NCI-H524 treated with DMSO at 0.1 percent for 48 hours (cell line): ENCODE results near the gene PLA2G12B.
"Not testable (repeated sequence)": the region's sequence is repeated elsewhere in the genome, so short reads cannot be mapped to it uniquely, and the experiment has no call there.

Experiments used
- DNase-seq: peaks from one replicate; lab custom pipeline; 2025; lab: John Stamatoyannopoulos, UW

PLA2G12B gene

GRCh38 chr10:72935361-72935760 lies 19.2 kb downstream of the PLA2G12B start:
- no peak for DNase-seq

- DNase-seq = no peak
Observed at GRCh38 chr10:72932259-72933015, 22.2 kb downstream of the PLA2G12B start.

GRCh38 chr10:72930276-72930675 lies 24.3 kb downstream of the PLA2G12B start:
- DNase-seq = no peak

DNA sequence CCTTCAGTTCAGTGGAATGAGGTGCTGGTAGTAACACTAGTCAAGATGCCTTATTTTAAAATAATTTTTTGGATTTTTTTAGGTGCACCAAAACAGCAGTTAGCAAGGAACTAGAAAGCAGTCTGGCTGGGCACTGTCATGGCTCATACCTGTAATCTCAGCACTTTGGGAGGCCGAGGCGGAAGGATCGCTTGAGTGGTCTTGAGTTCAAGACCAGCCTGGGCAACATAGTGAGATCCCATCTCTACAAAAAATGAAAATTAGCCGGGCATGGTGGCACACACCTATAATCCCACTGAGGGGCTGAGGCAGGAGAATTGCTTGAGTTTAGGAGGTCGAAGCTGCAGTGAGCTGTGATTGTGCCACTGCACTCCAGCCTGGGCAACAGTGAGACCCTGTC lies 25.8 kb downstream of the PLA2G12B start:
- DNase-seq = no peak

DNA sequence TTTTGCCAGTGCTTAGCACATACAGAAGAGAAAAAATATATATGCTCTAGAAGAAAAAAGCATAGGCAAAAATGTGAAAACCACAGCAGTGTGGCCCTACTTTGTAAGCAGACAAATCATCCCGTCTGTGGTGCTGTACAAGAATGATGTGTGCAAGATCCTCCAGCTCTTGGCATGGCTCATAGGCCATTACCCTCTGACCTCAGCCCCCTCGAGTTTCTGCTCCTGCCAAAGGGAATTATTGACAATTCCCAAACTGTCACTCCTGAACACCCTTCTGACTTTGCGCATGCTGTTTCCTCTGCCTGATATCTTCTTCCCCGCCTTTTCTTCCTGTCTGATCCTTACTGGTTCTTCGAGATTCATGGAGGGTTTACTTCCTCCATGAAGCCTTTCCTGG lies 27.1 kb downstream of the PLA2G12B start:
- no peak for DNase-seq

DNA sequence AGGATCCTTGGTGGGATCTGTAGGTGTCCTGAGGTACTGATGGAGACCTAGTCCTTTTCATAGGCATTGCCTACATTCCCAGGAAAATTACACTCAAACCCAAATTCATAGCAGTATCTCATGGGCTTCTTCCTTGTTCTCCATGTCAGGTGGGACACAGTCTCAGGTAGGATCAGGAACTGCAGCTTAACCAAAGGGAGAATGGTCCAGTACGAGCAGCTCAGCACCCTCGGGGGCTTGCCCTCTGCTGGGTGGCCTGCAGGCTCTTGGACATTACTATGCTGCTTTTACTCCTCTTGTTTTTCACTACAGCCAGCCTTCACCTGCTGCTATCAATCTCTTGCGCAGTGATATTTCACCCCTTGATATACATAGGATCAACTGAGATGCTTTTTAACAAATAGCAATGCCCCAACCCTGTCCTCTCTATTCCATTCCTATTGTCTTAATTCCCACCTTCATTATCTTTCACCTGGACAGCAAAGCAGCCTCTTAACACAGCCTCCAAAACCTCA lies 28.6 kb downstream of the PLA2G12B start:
- no peak for DNase-seq

DNA sequence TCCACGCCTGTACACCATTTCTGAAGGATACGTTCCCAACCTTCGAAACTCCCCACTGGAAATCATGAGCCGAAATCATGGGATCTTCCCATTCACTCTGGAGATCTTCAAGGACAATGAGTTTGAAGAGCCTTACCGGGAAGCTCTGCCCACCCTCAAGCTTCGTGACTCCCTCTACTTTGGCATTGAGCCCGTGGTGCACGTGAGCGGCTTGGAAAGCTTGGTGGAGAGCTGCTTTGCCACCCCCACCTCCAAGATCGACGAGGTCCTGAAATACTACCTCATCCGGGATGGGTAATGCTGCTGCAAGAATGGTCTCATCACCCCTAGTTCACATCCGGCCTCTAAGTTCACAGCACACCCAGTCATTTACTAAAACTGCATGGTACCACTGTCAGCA lies 30.3 kb downstream of the PLA2G12B start:
- DNase-seq = no peak

DNA sequence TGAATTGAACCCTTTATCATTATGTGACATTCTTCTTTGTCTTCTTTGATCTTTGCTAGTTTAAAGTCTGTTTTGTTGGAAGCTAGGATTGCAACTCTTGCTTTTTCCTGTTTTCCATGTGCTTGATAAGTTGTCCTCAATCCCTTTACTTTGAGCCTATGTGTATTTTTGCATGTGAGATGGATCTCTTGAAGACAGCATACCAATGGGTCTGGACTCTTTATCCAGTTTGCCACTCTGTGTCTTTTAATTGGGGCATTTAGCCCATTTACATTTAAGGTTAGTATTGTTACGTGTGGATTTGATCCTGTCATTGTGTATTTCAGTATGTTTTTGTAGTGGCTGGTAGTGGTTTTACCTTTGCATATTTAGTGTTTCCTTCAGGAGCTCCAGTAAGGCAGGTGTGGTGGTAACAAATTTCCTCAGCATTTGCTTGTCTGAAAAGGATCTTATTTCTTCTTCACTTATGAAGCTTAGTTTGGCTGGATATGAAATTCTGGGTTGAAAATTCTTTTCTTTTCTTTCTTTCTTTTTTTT lies 33.4 kb downstream of the PLA2G12B start:
- not testable (repeated sequence) for DNase-seq

GRCh38 chr10:72918352-72918751 lies 36.3 kb downstream of the PLA2G12B start:
- DNase-seq = no peak

DNA sequence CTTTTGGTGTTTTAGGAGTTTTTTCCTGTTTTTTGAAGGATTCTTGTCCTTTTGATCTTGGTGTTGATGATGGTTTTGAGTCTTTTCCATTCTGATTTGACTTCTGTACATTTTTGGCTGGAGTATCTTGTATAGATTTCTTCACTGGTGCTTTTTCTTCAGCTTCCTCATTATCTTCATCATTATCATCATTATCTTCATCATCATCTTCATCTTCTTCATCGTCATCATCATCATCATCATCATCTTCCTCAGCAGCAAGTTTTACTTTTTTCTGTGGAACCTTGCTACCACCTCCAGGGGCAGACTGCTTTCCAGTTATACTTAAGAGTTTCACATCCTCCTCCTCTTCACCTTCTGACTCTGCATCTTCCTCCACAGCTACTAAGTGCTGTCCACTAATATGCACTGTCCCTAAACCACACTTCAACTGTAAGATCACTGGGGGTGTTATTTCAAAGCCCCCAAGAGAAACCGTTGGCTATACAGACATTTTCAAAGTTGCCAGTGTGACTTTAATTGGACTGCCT lies 36.7 kb downstream of the PLA2G12B start:
- DNase-seq = not testable (repeated sequence)

GRCh38 chr10:72917201-72917600 lies 37.4 kb downstream of the PLA2G12B start:
- DNase-seq = not testable (repeated sequence)

DNA sequence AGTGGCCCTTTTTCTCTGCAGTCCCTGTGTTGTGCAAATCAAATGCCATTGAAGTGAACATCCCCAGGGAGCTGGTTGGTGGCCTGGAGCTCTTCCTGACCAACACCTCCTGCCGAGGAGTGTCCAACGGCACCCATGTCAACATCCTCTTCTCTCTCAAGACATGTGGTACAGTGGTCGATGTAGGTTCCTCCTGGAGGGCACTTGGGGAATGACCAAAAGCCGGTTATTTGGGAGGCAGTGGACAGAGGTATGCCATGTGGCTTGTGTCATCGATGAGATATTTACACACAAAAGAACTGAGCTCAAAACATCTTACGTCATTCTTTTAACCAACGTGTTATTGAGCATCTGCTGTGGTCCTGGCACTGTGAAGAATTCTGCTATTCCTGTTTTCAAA lies 41.3 kb downstream of the PLA2G12B start:
- DNase-seq = no peak

- DNase-seq = no peak
Observed at GRCh38 chr10:72912736-72913135, 41.9 kb downstream of the PLA2G12B start.

GRCh38 chr10:72911758-72912157 lies 42.8 kb downstream of the PLA2G12B start:
- no peak for DNase-seq

GRCh38 chr10:72910705-72911104 lies 43.9 kb downstream of the PLA2G12B start:
- DNase-seq = no peak

GRCh38 chr10:72906446-72906845 lies 48.2 kb downstream of the PLA2G12B start:
- no peak for DNase-seq

DNA sequence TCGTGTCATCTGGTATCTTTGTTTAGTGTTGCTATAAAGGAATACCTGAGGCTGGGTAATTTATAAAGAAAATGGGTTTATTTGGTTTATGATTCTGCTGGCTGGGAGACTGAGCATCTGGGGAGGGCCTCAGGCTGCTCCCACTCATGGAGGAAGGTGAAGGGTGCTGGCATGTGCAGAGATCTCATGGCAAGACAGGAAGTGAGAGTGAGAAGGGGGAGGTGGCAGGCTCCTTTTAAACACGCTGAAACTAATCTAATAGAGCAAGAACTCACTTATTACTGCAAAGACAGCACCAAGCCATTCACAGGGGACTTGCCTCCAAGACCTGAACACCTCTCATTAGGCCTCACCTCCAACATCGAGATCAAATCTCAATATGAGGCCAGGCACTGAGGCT lies 49.8 kb downstream of the PLA2G12B start:
- DNase-seq = no peak

GRCh38 chr10:72903941-72904446 lies 50.6 kb downstream of the PLA2G12B start:
- not testable (repeated sequence) for DNase-seq

- DNase-seq = no peak
Observed at GRCh38 chr10:72899545-72899944, 55.1 kb downstream of the PLA2G12B start.

DNA sequence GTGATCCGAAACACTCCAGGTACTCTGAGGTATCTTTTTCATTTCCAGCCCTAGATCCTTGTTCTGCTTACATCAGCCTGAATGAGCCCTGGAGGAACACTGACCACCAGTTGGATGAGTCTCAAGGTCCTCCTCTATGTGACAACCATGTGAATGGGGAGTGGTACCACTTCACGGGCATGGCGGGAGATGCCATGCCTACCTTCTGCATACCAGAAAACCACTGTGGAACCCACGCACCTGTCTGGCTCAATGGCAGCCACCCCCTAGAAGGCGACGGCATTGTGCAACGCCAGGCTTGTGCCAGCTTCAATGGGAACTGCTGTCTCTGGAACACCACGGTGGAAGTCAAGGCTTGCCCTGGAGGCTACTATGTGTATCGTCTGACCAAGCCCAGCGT lies 56.0 kb downstream of the PLA2G12B start:
- DNase-seq = no peak

- DNase-seq = no peak
Observed at GRCh38 chr10:72895236-72895850, 59.3 kb downstream of the PLA2G12B start.

DNA sequence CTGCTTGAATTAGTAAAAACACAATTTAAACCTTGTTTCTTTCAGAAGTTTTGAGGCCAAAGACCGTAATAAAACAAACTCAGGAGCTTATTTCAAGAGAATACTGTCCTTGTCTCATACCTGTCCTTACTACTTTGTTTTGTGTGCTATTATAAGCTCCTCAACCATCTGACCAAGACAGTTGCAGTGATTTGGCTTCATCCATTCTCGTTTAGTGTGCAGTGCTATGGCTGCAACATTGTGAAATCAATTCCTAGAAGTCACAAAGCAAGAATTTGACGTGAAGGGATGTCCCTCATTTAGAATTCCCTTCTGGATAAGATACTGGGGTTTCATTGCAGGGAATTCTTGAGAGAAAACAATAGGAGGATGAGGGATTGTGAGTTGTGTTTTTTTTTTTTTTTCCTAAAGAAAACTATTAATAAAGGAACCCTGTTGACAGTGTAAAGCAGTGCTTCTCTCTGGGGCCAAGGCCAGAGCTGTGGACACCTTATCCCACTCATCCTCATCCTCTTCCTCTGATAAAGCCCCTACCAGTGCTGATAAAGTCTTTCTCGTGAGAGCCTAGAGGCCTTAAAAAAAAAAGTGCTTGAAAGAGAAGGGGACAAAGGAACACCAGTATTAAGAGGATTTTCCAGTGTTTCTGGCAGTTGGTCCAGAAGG lies 61.3 kb downstream of the PLA2G12B start, which contains the start of gene OIT3:
Gene OIT3, plus strand, starts transcription at position 604 of the 663 bp plus-strand sequence. CDS start 60 bp downstream, outside the sequence.
- no peak for DNase-seq
